Astrocyte (in vitro differentiated cells and primary cell): ENCODE data around the gene PPP4R2.

Experiments used
- CTCF ChIP-seq: IDR thresholded peaks from 2 replicates; pipeline ENCODE4 v1.5.1; 2011; ENCODE audit warnings: low read depth, mild to moderate bottlenecking, inconsistent platforms, low read length, moderate library complexity; ENCODE audit not compliant: insufficient read depth
- EZH2 ChIP-seq: IDR thresholded peaks from 2 replicates; pipeline ENCODE4 v1.6.1; 2012; ENCODE audit warnings: mild to moderate bottlenecking, low read length, inconsistent platforms; ENCODE audit not compliant: insufficient read depth

GRCh38 chr3:72997421-72997961 is 880 bp downstream of the PPP4R2 start:
- peak; percentile 54 for TF ChIP-seq CTCF
- no peak for TF ChIP-seq EZH2
